ENCODE results near the gene HELQ. TPM values are rescaled to one million over a fixed set of nuclear protein-coding genes. Genes with fewer than 3 reads are reported as not detected.
"Not testable (repeated sequence)": the region's sequence is repeated elsewhere in the genome, so short reads cannot be mapped to it uniquely, and the experiment has no call there.

Gene HELQ
- total and polyA plus RNA-seq, 9 donors = 13.7 to 19.7 (median 14.9) TPM

DNA sequence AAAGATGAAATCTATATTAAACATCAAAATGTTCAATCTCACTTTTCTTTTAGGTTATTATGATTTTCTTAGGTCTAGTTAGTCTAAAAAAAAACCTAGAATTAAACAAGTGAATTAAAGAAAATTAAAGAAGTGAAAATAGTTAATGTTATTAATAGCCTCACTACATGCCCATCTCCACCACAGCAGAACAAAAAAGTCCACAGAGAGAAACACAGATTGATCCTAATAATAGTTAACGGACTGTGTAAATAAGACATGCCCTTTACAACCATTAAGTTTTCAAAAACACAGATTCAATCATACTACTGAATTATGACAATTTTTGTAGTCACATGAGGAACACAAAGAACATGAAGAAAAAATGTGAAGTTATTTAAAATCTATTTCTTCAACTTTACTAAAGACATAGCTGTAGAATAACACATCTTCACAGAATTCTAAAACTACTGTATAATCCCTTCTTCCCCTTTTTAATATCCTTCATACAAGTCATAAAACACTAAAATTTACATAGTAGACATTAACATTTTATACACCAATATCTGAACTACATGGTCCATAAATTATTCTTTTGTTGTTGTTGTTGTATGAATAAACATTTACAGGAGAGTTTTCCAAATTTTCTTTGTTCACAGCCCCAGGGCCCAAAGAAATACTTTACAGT is 15.3 kb downstream of the HELQ start:
- no peak for DNase-seq
- Histone ChIP-seq H3K9me3 (replicated peaks; ENCODE audit: control insufficient read depth, low read depth, low read length) (no peaks in the 10 kb centered on the region), H3K4me3 (ENCODE audit: low read length) (no peak overlapping the region), H3K27ac (ENCODE audit: low read length) (no peak overlapping the region), H3K27me3 (ENCODE audit: control insufficient read depth, insufficient read depth, low read length) (no peaks in the 10 kb centered on the region), H3K36me3 (ENCODE audit: control insufficient read depth, insufficient read depth, low read length) (peaks cover 15% of the 10 kb centered on the region), H3K4me1 (ENCODE audit: control insufficient read depth, insufficient read depth, low read length) (no peaks in the 10 kb centered on the region)
- no CpG with 5 or more reads among the region's 1 CpG for WGBS (ENCODE audit: insufficient coverage)

DNA sequence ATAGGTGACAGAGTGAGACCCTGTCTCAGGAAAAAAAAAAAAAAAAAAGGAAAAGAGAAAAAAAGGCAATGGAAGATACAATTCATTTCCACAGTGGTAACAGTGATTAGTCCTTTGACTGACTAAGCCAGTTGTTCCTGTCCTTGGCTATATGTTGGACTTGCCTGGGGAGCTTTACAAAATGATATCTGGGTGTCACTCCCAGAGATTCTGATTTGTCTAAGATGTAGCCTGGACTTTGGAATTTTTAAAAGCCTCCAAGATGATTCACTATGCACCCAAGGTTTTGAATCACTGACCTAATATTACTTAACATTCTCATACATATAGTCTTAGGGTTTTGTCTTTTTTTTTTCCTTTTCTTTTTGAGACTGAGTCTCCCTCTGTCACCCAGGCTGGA is 16.9 kb downstream of the HELQ start:
- Histone ChIP-seq H3K9me3 (replicated peaks; ENCODE audit: control insufficient read depth, low read depth, low read length) (no peaks in the 10 kb centered on the region), H3K27ac (ENCODE audit: low read length) (no peak overlapping the region), H3K27me3 (ENCODE audit: control insufficient read depth, insufficient read depth, low read length) (no peaks in the 10 kb centered on the region), H3K4me3 (ENCODE audit: low read length) (no peak overlapping the region), H3K36me3 (ENCODE audit: control insufficient read depth, insufficient read depth, low read length) (peaks cover 9% of the 10 kb centered on the region), H3K4me1 (ENCODE audit: control insufficient read depth, insufficient read depth, low read length) (no peaks in the 10 kb centered on the region)
- DNase-seq = no peak

DNA sequence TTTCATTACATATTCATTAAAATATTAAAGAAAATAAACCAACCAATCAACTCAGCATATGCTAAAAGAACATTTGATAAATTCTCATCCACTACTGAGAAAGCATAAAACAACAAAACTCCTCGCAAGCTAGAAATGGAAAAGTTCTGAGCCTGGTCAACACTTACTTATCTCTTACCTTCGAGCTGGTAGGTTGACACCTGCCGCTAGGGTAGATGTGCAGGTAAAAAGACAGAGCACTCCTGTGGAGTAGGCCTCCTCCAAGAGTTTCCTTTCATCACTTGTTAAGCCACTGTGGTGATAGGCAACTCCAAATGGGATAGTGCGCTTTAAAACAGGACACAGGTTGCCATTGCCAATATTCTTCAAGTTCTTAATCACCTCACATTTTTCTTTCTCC is 18.9 kb downstream of the HELQ start:
- DNase-seq = no peak
- no peak overlapping the region for H3K27ac ChIP-seq (ENCODE audit: low read length)
- H3K4me1 ChIP-seq (ENCODE audit: control insufficient read depth, insufficient read depth, low read length) = no peaks in the 10 kb centered on the region
- peaks cover 4% of the 10 kb centered on the region for H3K36me3 ChIP-seq (ENCODE audit: control insufficient read depth, insufficient read depth, low read length)
- no peak overlapping the region for H3K4me3 ChIP-seq (ENCODE audit: low read length)
- WGBS (ENCODE audit: insufficient coverage) = no CpG with 5 or more reads among the region's 4 CpGs
- H3K9me3 ChIP-seq (replicated peaks; ENCODE audit: control insufficient read depth, low read depth, low read length) = no peaks in the 10 kb centered on the region
- no peaks in the 10 kb centered on the region for H3K27me3 ChIP-seq (ENCODE audit: control insufficient read depth, insufficient read depth, low read length)

DNA sequence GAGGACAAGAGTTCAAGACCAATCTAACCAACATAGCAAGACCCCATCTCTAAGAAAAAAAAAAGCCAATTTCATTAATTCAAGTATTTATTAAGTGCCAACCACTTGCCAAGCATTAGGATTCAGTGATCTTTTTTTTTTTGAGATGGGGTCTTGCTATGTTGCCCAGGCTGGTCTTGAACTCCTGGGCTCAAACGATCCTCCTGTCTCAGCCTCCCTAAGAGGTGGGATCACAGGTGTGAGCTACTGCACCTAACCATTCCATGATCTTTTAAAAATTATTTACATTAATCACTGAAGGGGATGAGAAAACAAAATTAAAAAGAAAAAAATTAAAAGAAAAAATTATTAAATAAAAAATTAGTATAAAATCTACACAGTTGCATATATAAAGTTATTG is 24.4 kb downstream of the HELQ start:
- no CpG with 5 or more reads among the region's 1 CpG for WGBS (ENCODE audit: insufficient coverage)
- Histone ChIP-seq H3K27ac (ENCODE audit: low read length) (no peak overlapping the region), H3K9me3 (replicated peaks; ENCODE audit: control insufficient read depth, low read depth, low read length) (no peaks in the 10 kb centered on the region), H3K36me3 (ENCODE audit: control insufficient read depth, insufficient read depth, low read length) (peaks cover 6% of the 10 kb centered on the region), H3K27me3 (ENCODE audit: control insufficient read depth, insufficient read depth, low read length) (no peaks in the 10 kb centered on the region), H3K4me3 (ENCODE audit: low read length) (no peak overlapping the region), H3K4me1 (ENCODE audit: control insufficient read depth, insufficient read depth, low read length) (no peaks in the 10 kb centered on the region)
- DNase-seq = no peak

DNA sequence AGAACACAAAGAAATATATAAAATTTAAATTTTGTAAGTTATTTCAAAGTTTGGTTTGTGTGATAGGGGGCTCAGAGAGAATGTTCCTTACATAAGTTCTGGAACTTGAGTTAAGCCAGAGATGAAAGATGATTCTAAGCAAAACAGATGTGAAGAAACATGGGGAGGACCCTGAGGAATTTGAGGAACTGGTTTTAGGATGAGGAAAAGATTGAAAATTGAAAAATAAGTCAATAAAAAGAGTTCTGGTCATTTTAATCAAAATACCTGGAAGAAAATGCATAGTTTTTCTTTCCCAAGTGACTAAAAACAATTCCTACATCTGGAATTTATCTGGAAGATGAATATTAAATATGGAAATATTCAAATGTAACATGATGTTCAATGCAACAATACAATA is 37.4 kb downstream of the HELQ start:
- no peaks in the 10 kb centered on the region for H3K4me1 ChIP-seq (ENCODE audit: control insufficient read depth, insufficient read depth, low read length)
- peaks cover 26% of the 10 kb centered on the region for H3K36me3 ChIP-seq (ENCODE audit: control insufficient read depth, insufficient read depth, low read length)
- H3K27ac ChIP-seq (ENCODE audit: low read length) = no peak overlapping the region
- no peak overlapping the region for H3K4me3 ChIP-seq (ENCODE audit: low read length)
- DNase-seq = peak; percentile 56
- no peaks in the 10 kb centered on the region for H3K9me3 ChIP-seq (replicated peaks; ENCODE audit: control insufficient read depth, low read depth, low read length)
- H3K27me3 ChIP-seq (ENCODE audit: control insufficient read depth, insufficient read depth, low read length) = no peaks in the 10 kb centered on the region

DNA sequence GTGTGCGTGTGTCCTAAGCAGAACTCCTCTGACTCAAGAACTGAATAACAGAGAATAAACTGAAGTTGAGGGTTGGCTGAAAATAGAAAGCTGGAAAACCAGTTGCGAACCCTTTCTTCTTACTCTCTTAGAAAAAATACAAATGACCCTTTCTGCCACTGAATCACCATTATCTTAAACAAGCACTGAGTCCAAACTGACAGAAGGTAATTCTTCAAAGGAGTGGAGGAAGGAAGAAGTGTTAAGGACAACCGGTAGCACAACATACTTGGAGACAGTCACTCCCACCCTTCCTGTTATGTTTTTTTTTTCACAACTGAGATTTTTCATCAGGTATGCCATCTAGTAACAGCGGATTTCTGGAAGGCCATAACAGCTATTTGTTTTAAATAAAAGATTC is 38.1 kb downstream of the HELQ start:
- H3K36me3 ChIP-seq (ENCODE audit: control insufficient read depth, insufficient read depth, low read length) = peaks cover 26% of the 10 kb centered on the region
- WGBS (ENCODE audit: insufficient coverage) = no CpG with 5 or more reads among the region's 4 CpGs
- DNase-seq = no peak
- no peak overlapping the region for H3K4me3 ChIP-seq (ENCODE audit: low read length)
- H3K9me3 ChIP-seq (replicated peaks; ENCODE audit: control insufficient read depth, low read depth, low read length) = no peaks in the 10 kb centered on the region
- H3K27me3 ChIP-seq (ENCODE audit: control insufficient read depth, insufficient read depth, low read length) = no peaks in the 10 kb centered on the region
- H3K27ac ChIP-seq (ENCODE audit: low read length) = no peak overlapping the region
- no peaks in the 10 kb centered on the region for H3K4me1 ChIP-seq (ENCODE audit: control insufficient read depth, insufficient read depth, low read length)

DNA sequence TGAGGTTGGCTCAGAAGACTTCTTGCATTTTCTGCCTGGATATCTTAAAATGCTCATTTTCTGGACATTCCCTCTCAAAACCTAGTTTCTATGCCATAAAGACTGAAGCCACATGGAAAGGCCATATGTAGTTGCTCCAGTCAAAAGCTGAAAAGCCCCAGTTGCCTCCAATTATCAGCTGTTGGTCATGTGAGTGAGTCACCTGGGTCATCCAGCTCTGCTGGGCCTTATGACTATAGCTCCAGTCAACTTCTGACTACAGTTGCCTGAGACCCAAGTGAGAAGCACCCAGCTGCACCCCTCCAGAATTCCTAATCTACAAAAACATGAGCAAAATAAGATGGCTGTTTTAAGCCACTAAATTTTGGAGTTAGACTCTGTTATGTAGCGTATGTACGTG is 41.9 kb downstream of the HELQ start:
- WGBS (ENCODE audit: insufficient coverage) = no CpG with 5 or more reads among the region's 2 CpGs
- H3K4me3 ChIP-seq (ENCODE audit: low read length) = no peak overlapping the region

DNA sequence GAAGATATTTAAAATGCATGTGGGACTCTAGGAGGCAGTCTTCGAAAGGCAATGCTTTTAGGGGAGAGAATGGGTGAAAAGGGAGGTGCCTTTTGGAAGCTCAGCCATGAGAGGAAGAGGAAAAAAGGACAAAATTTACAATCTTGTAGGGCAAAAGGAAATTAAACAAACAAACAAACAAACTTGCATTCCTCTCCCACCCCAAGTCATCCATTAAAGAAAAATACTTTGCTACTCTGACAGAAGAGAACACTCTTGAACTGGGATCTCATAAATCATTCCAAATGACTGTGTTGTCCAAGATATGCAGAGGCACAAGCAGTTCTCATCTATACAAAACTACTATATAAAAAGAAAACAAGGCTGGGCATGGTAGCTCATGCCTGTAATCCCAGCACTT is 46.7 kb downstream of the HELQ start:
- H3K9me3 ChIP-seq (replicated peaks; ENCODE audit: control insufficient read depth, low read depth, low read length) = no peaks in the 10 kb centered on the region
- no peaks in the 10 kb centered on the region for H3K4me1 ChIP-seq (ENCODE audit: control insufficient read depth, insufficient read depth, low read length)
- no peak for DNase-seq
- H3K4me3 ChIP-seq (ENCODE audit: low read length) = no peak overlapping the region
- H3K27me3 ChIP-seq (ENCODE audit: control insufficient read depth, insufficient read depth, low read length) = no peaks in the 10 kb centered on the region
- H3K27ac ChIP-seq (ENCODE audit: low read length) = no peak overlapping the region
- H3K36me3 ChIP-seq (ENCODE audit: control insufficient read depth, insufficient read depth, low read length) = peaks cover 14% of the 10 kb centered on the region
- 86% methylated on average over 1 of the region's 1 CpG for WGBS (ENCODE audit: insufficient coverage)

More for the DNA sequence above, 41.9 kb downstream of the HELQ start:
- Histone ChIP-seq H3K27ac (ENCODE audit: low read length) (no peak overlapping the region), H3K27me3 (ENCODE audit: control insufficient read depth, insufficient read depth, low read length) (no peaks in the 10 kb centered on the region), H3K9me3 (replicated peaks; ENCODE audit: control insufficient read depth, low read depth, low read length) (no peaks in the 10 kb centered on the region), H3K4me1 (ENCODE audit: control insufficient read depth, insufficient read depth, low read length) (no peaks in the 10 kb centered on the region), H3K36me3 (ENCODE audit: control insufficient read depth, insufficient read depth, low read length) (peaks cover 25% of the 10 kb centered on the region)
- no peak for DNase-seq

DNA sequence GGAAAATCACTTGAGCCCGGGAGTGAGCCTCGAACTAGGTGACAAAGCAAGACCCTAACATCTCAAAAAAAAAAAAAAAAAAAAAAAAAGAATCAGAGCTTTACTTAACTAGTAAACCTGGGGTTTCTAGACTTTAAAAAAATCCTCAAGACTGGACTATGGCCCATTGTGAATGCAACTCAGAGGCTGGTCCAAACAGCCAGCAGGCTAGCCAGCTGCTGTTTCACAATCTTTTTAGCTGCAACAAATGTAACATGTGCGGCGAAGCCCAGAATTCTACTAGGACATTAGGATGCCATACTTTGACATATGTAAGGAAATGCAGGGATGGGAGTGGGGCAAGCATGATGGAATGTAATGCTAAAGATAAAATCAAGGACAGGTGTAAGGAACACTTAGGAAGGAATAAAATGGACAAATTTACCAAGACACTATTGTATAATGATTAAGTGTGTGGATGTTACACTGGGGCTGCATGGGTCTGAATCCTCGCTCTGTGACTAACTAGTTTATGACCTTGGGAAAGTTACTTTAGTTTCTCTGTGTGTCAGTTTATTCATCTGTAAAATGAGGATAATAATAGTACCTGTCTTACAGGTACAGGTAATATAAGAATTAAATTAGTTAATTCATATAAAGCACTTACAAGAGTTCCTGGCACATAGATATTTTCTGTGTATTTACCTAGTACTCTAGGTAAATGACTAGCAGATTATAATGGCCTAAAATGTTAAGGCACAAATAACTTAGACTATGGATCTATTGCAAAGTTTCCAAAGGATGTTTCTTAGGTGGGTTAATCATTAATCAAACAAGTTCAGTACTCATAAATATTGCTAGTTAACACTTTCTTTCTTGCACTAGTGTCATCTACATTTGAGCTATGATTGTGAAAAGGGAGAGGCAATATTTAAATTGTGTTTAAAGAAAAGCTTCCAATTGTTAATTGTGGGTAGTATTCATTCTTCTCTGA is 49.5 kb downstream of the HELQ start:
- Histone ChIP-seq H3K4me3 (ENCODE audit: low read length) (no peak overlapping the region), H3K9me3 (replicated peaks; ENCODE audit: control insufficient read depth, low read depth, low read length) (no peaks in the 10 kb centered on the region), H3K4me1 (ENCODE audit: control insufficient read depth, insufficient read depth, low read length) (no peaks in the 10 kb centered on the region), H3K27ac (ENCODE audit: low read length) (no peak overlapping the region), H3K27me3 (ENCODE audit: control insufficient read depth, insufficient read depth, low read length) (no peaks in the 10 kb centered on the region), H3K36me3 (ENCODE audit: control insufficient read depth, insufficient read depth, low read length) (peaks cover 4% of the 10 kb centered on the region)
- no CpG with 5 or more reads among the region's 5 CpGs for WGBS (ENCODE audit: insufficient coverage)
- DNase-seq = no peak

DNA sequence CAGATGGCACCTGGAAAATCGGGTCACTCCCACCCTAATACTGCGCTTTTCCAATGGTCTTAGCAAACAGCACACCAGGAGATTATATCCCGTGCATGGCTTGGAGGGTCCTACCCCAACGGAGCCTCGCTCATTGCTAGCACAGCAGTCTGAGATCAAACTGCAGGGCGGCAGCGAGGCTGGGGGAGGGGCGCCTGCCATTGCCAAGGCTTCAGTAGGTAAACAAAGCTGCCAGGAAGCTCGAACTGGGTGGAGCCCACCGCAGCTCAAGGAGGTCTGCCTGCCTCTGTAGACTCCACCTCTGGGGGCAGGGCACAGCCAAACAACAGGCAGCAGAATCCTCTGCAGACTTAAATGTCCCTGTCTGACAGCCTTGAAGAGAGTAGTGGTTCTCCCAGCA is 57.5 kb downstream of the HELQ start:
- not testable (repeated sequence) for H3K4me1 ChIP-seq (ENCODE audit: control insufficient read depth, insufficient read depth, low read length); H3K27me3 ChIP-seq (ENCODE audit: control insufficient read depth, insufficient read depth, low read length); DNase-seq; H3K9me3 ChIP-seq (replicated peaks; ENCODE audit: control insufficient read depth, low read depth, low read length); H3K27ac ChIP-seq (ENCODE audit: low read length); H3K4me3 ChIP-seq (ENCODE audit: low read length); H3K36me3 ChIP-seq (ENCODE audit: control insufficient read depth, insufficient read depth, low read length)
- WGBS (ENCODE audit: insufficient coverage) = 96% methylated on average over 8 of the region's 10 CpGs
